ENCODE data around the gene CCDC9B. TPM values are rescaled to one million over a fixed set of nuclear protein-coding genes. Genes with fewer than 3 reads are reported as not detected.

Gene CCDC9B
- total RNA-seq, 1 donor from 2014 or later: 58.0 TPM

- Mint-ChIP-seq H3K4me1 (ENCODE audit: low read depth) (peaks cover 20% of the 10 kb centered on the region), H3K27me3 (ENCODE audit: low read depth) (peaks cover 3% of the 10 kb centered on the region), H3K4me3 (ENCODE audit: unreplicated experiment) (no peak overlapping the region), H3K36me3 (ENCODE audit: low read depth) (no peaks in the 10 kb centered on the region), H3K27ac (ENCODE audit: unreplicated experiment) (no peak overlapping the region), H3K9me3 (ENCODE audit: low read depth) (no peaks in the 10 kb centered on the region)
- no peak for TF ChIP-seq CTCF (IDR thresholded peaks at IDR 0.05)
- no peak for DNase-seq (ENCODE audit: low spot score)
These were observed 31.3 kb downstream of the CCDC9B start for GRCh38 chr15:40309344-40309862.

DNA sequence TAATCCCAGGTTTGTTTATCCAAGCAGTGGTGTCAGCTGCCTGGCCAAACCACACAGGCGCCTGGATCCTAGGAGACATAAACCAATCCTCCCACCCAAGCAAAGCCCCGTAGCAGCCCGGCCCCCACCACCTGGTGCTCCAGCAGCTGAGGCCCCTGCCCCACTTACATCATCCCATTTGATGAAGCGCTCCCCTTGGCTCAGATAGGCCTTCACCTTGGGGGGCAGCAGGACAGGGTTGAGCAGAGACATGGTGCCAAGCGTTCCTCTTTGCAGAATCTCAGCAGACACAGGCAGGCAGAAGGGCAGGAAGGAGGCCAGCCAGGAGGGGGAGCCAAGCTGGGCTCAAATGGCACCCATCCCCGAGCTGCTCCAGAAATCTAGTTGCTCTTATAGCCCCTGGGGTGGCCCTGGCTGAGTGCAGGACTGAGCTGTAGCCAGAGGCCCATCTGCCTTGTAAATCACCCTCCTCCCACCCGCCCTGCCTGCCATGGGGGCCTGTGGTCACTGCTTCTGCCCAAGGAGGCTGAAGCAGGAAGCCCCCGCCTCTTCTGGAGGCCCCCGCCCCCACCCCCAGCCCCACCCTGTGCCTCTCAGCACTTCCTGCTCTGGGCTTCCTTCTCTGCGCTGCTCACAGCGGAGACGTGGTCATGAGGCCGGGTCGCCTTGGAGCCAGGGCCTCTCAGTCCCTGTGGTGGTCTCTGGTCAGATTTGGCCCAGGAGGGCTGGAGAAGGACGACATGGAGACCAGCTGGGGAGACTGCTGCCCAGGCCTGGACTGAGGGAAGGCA, 33.1 kb downstream of the CCDC9B start, which contains the start of gene PLCB2:
Gene PLCB2, minus strand, starts transcription at position 515 of the 791 bp plus-strand sequence. Its CDS starts 263 bp downstream, at position 252.
- H3K9me3 Mint-ChIP-seq (ENCODE audit: low read depth): no peaks in the 10 kb centered on the region
- no peak for DNase-seq (ENCODE audit: low spot score)
- H3K4me1 Mint-ChIP-seq (ENCODE audit: low read depth): peaks cover 6% of the 10 kb centered on the region
- peak; percentile 55 for TF ChIP-seq CTCF (IDR thresholded peaks at IDR 0.05)
- no peak within 1 kb of the TSS for H3K27ac Mint-ChIP-seq (ENCODE audit: unreplicated experiment)
- H3K4me3 Mint-ChIP-seq (ENCODE audit: unreplicated experiment): no peak within 1 kb of the TSS
- H3K36me3 Mint-ChIP-seq (ENCODE audit: low read depth): no peaks in the 10 kb centered on the region
- peaks cover 9% of the 10 kb centered on the region for H3K27me3 Mint-ChIP-seq (ENCODE audit: low read depth)

DNA sequence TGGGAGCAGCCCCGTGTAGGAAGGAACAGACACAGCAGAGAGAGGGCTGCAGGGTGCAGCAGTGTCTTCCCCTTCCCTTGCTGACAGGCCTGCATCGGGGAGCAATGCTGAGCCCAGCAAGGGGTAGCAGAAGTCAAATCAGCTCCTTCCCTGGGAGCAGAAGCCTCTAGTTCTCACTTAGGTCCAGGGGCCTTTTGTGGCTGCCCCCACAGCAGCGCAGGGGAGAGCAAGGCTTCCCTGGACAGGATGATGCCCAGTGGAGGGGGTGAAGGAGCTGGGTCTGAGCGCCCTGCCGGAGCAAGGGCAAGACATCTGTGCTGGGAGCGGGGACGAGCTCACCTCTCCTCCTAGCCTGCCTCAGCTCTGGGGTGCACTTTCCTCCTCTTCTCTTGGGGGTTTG, 33.8 kb downstream of the CCDC9B start:
- Mint-ChIP-seq H3K4me3 (ENCODE audit: unreplicated experiment) (no peak overlapping the region), H3K36me3 (ENCODE audit: low read depth) (no peaks in the 10 kb centered on the region), H3K4me1 (ENCODE audit: low read depth) (peaks cover 6% of the 10 kb centered on the region), H3K27ac (ENCODE audit: unreplicated experiment) (no peak overlapping the region), H3K27me3 (ENCODE audit: low read depth) (peaks cover 9% of the 10 kb centered on the region), H3K9me3 (ENCODE audit: low read depth) (no peaks in the 10 kb centered on the region)
- no peak for TF ChIP-seq CTCF (IDR thresholded peaks at IDR 0.05)
- DNase-seq (ENCODE audit: low spot score): no peak

DNA sequence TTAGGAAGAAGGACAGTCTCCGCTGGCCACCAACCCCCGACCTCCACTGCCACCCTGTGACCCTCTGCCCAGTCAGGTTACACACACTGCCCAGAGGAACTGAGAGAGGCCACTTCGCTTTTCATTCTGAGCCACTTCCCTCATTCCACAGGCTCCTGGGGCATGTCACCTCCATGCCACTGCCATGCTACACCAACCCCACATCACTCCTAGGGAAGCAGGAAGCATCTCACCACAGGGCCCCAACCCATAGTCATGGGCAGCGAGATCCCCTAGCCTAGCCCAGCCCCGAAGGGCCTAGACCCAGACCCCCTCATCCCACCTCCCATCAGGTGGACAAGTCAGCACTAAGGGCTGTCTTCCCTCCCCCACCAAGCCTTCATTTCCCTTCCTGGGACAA, 34.4 kb downstream of the CCDC9B start:
- Mint-ChIP-seq H3K27ac (ENCODE audit: unreplicated experiment) (no peak overlapping the region), H3K4me3 (ENCODE audit: unreplicated experiment) (no peak overlapping the region), H3K27me3 (ENCODE audit: low read depth) (peaks cover 9% of the 10 kb centered on the region), H3K9me3 (ENCODE audit: low read depth) (no peaks in the 10 kb centered on the region), H3K36me3 (ENCODE audit: low read depth) (no peaks in the 10 kb centered on the region), H3K4me1 (ENCODE audit: low read depth) (peaks cover 6% of the 10 kb centered on the region)
- no peak for DNase-seq (ENCODE audit: low spot score)
- no peak for TF ChIP-seq CTCF (IDR thresholded peaks at IDR 0.05)

- no peak for TF ChIP-seq CTCF (IDR thresholded peaks at IDR 0.05)
- H3K27me3 Mint-ChIP-seq (ENCODE audit: low read depth): peaks cover 9% of the 10 kb centered on the region
- no peaks in the 10 kb centered on the region for H3K36me3 Mint-ChIP-seq (ENCODE audit: low read depth)
- peaks cover 5% of the 10 kb centered on the region for H3K9me3 Mint-ChIP-seq (ENCODE audit: low read depth)
- no peak for DNase-seq (ENCODE audit: low spot score)
- H3K4me3 Mint-ChIP-seq (ENCODE audit: unreplicated experiment): no peak overlapping the region
- no peak overlapping the region for H3K27ac Mint-ChIP-seq (ENCODE audit: unreplicated experiment)
- peaks cover 6% of the 10 kb centered on the region for H3K4me1 Mint-ChIP-seq (ENCODE audit: low read depth)
These were observed 35.5 kb downstream of the CCDC9B start for GRCh38 chr15:40305281-40305680.
